ENCODE measurements around the gene WRNIP1. TPM values are rescaled to one million over a fixed set of nuclear protein-coding genes. Genes with fewer than 3 reads are reported as not detected.

Gene WRNIP1
- total and polyA plus RNA-seq, 2 of the 4 experiments (the other 2 are of a cell fraction): 43.7 to 47.1 TPM

DNA sequence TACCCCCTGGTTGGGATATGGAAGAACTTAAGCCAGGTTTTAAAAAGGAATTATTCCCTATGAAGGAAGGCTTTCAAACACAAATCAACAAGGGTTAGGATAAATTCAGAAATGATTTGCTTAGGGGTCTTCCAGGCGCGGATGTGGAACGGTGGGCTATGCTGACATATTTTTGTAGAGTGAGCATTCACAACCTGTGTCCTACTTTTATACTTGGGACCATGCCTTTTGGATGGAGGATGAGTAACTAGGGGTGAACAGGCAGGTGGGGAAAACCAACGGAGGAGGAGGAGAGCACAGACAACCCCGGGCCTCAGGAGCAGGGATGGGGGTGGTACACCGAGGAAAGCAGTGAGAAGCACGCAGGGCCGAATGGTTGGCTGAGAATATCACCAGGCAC is 20.4 kb upstream of the WRNIP1 start:
- H3K79me1 ChIP-seq (ENCODE audit: low read depth in 1 of 2, low read length in 2 of 2): no peaks in the 10 kb centered on the region
- no peak overlapping the region for H4K8ac ChIP-seq (ENCODE audit: low read depth in 2 of 2, low read length in 2 of 2)
- no peak overlapping the region for H2AFZ ChIP-seq (replicated peaks; ENCODE audit: low read length, poor library complexity)
- H3K27ac ChIP-seq (ENCODE audit: insufficient read depth, low read length): no peak overlapping the region
- no peak for DNase-seq
- no peak overlapping the region for H2BK15ac ChIP-seq (ENCODE audit: low read depth, low read length)
- POLR2A ChIA-PET (ENCODE audit: unreplicated experiment): no interaction called here
- CTCF ChIA-PET: interaction anchor here (0.7 kb wide), 1 partner anchor 111 kb away, joined by 3 read pairs; no protein-coding TSS in a partner anchor
- no peak overlapping the region for H3K14ac ChIP-seq (replicated peaks; ENCODE audit: low read depth, low read length)
- TF ChIP-seq, protein P1, sequence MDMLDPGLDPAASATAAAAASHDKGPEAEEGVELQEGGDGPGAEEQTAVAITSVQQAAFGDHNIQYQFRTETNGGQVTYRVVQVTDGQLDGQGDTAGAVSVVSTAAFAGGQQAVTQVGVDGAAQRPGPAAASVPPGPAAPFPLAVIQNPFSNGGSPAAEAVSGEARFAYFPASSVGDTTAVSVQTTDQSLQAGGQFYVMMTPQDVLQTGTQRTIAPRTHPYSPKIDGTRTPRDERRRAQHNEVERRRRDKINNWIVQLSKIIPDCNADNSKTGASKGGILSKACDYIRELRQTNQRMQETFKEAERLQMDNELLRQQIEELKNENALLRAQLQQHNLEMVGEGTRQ (IDR thresholded peaks at IDR 0.05; ENCODE audit: low read depth, low read length): no peak
- no peak for TF ChIP-seq RCOR1 (IDR thresholded peaks at IDR 0.05; ENCODE audit: insufficient replicate concordance, low read length)
- TF ChIP-seq MAZ (IDR thresholded peaks at IDR 0.05; ENCODE audit: borderline replicate concordance, low read depth, low read length): no peak
- no peak for TF ChIP-seq CEBPB (IDR thresholded peaks at IDR 0.05; ENCODE audit: low read depth, low read length)
- no peak overlapping the region for H2AK5ac ChIP-seq (ENCODE audit: low read depth, low read length)
- no peak overlapping the region for H3K56ac ChIP-seq (ENCODE audit: extremely low read depth, insufficient read depth, low read length)
- H3K4me2 ChIP-seq (ENCODE audit: low read depth, low read length): no peak overlapping the region
- H3K4me3 ChIP-seq (ENCODE audit: insufficient read depth, low read depth, low read length): no peak overlapping the region
- H3K4ac ChIP-seq (ENCODE audit: low read depth, low read length): no peak overlapping the region
- H3K18ac ChIP-seq (ENCODE audit: low read depth, low read length): no peak overlapping the region
- no peaks in the 10 kb centered on the region for H3K36me3 ChIP-seq (ENCODE audit: control insufficient read depth, insufficient read depth, low read length)
- no peak for ATAC-seq (ENCODE audit: low read depth)
- H2AK9ac ChIP-seq (replicated peaks; ENCODE audit: low read depth, low read length, poor library complexity): no peak overlapping the region
- BruUV-seq (replicated peaks): no TSS peak
- no peaks in the 10 kb centered on the region for H4K20me1 ChIP-seq (ENCODE audit: insufficient read depth, low read length)
- no peak overlapping the region for H3K23ac ChIP-seq (ENCODE audit: low read depth, low read length)
- intact Hi-C loops (cut with micrococcal nuclease) (no loop called here), dilution Hi-C loops (cut with HindIII; ENCODE audit: low sequenced_read_pairs, unreplicated experiment) (no loop called here), in situ Hi-C loops (cut with MboI; ENCODE audit: low sequenced_read_pairs) (no loop called here)
- no peak overlapping the region for H2BK120ac ChIP-seq (ENCODE audit: low read depth, low read length)
- H3K27me3 ChIP-seq (ENCODE audit: control insufficient read depth, insufficient read depth, low read length): no peaks in the 10 kb centered on the region
- H2BK5ac ChIP-seq (ENCODE audit: low read depth, low read length, poor library complexity, severe bottlenecking): no peak overlapping the region
- no peak overlapping the region for H4K5ac ChIP-seq (ENCODE audit: low read depth, low read length)
- peaks cover 7% of the 10 kb centered on the region; the same call in 1 of the 2 replicates for H3K4me1 ChIP-seq (ENCODE audit: control insufficient read depth, insufficient read depth, low read length)
- H3K9me3 ChIP-seq (ENCODE audit: control insufficient read depth, insufficient read depth, low read length): no peaks in the 10 kb centered on the region
- no peak overlapping the region for H2BK20ac ChIP-seq (ENCODE audit: low read depth, low read length)
- no peak overlapping the region for H4K91ac ChIP-seq (ENCODE audit: insufficient read depth, low read depth, low read length)
- WGBS, 2 experiments (ENCODE audit: extremely low coverage in 2 of 2, insufficient read length in 1 of 2): 100% methylated on average over 3 of the region's 8 CpGs; no CpG with 5 or more reads in 1 of the 2 experiments
- H3K9ac ChIP-seq (ENCODE audit: low read depth, low read length): no peak overlapping the region
- H3K9me1 ChIP-seq (ENCODE audit: insufficient read depth, low read length): no peaks in the 10 kb centered on the region; the same call in 1 of the 2 replicates

Data from IMR-90 (cell line).